Neural progenitor cell (in vitro differentiated cells): Measurements from ENCODE around the gene IL31.

ENCODE experiments used
- EZH2 ChIP-seq: fragments of 200-600 bp; sonication (generic); IDR thresholded peaks from 2 replicates; pipeline ENCODE4 v1.6.1; 2017; ENCODE audit warnings: antibody characterized with exemption, mild to moderate bottlenecking, moderate library complexity
- TF ChIP-seq, protein P1 (sequence below): fragments of 200-600 bp; sonication (generic); IDR thresholded peaks from 2 replicates; pipeline ENCODE4 v1.5.1; 2017; ENCODE audit warnings: antibody characterized with exemption, mild to moderate bottlenecking

DNA sequence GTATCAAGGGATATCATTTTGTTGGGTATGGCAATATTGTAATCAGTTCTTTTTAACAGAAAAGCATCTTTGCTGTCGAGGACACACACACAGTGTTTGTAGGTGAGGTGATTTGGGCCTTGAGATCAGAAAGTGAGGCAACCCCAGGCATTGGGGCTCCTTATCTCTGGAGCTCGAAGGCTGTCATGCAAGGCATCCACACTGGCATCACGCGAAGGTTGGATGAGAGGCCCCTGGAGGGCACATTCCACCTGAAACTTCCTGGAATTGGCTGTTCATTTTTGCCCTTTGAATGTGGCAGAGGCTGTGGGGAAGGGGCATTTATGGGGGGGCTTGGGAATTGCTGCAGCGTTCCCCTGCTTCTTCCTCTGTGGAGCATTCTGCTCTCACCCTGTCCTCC lies 45.5 kb downstream of the IL31 start:
- TF ChIP-seq EZH2 = no peak
- TF ChIP-seq, protein P1, sequence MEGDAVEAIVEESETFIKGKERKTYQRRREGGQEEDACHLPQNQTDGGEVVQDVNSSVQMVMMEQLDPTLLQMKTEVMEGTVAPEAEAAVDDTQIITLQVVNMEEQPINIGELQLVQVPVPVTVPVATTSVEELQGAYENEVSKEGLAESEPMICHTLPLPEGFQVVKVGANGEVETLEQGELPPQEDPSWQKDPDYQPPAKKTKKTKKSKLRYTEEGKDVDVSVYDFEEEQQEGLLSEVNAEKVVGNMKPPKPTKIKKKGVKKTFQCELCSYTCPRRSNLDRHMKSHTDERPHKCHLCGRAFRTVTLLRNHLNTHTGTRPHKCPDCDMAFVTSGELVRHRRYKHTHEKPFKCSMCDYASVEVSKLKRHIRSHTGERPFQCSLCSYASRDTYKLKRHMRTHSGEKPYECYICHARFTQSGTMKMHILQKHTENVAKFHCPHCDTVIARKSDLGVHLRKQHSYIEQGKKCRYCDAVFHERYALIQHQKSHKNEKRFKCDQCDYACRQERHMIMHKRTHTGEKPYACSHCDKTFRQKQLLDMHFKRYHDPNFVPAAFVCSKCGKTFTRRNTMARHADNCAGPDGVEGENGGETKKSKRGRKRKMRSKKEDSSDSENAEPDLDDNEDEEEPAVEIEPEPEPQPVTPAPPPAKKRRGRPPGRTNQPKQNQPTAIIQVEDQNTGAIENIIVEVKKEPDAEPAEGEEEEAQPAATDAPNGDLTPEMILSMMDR = no peak
